ENCODE measurements around the gene BSND.

BSND gene

GRCh38 chr1:54976747-54977146, 22.0 kb upstream of the BSND start:
- peak; percentile 72 for DNase-seq

DNA sequence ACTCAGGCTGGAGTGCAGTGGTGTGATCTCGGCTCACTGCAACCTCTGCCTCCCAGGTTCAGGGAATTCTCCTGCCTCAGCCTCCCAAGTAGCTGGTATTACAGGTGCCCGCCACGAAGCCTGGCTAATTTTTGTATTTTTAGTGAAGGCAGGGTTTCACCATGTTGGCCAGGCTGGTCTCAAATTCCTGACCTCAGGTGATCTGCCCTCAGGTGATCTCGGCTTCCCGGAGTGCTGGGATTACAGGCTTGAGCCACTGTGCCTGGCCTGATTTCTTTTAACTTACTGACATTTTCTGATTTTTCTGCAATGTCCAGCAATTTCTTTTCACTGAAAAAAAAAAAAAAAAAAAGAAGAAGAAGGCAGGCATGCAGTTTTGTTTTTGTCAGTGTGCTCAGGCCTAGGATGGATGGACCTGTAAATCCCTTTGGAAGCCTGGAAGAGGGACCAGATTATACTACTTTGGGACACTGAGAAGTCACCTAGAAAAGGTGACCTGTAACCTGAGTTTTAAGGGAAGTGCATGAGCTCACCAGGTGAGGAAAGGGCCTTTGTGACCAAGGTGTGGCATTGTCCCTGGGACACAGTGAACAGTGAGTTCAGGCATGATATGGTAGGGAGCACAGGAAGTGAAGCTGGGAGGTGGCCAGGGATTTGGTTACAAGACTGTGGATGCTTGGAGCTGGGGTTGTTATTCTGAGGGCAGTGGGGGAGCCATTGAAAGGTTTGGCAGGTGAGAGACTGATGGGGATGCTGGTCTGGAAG, 21.0 kb upstream of the BSND start:
- DNase-seq: no peak

DNA sequence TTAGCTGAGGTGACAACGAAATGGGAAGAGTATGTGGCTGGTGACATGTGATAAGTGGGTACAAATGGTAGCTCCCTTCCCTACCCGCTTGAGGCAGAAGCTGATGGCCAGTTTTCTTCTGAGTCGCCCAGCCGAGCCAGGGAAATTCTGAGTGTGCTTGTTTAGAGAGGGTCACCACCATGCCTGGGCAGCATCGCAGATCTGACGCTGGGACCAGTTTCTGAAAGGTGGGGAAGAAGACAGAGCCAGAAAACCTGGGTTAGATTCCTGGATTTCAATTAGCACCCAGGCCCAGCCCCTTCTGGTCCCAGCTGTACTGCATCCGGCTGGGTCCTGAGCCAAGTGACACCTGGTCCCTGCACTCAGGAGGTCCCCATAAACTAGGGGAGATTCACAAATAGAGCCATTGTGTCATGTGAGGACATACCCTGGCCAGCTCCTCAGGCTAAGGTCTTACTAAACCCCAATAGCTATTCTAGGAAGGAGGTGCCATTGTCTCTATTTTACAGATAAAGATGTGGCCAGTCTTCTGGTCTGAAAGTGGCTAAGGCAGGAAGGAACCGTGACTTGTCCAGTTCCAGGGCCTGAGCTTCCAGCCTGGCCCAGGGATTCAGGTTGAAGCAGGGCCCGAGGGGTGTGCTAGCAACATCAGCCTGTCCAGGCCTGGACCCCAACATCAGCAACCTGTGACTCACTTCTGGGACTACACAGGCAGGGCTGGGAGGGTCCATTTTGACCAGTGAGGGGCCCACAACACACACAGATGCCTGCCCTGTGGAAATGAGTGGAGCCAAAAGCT, 20.0 kb upstream of the BSND start:
- peak; percentile 44 for DNase-seq

GRCh38 chr1:54979327-54979891, 19.3 kb upstream of the BSND start:
- no peak for DNase-seq

DNA sequence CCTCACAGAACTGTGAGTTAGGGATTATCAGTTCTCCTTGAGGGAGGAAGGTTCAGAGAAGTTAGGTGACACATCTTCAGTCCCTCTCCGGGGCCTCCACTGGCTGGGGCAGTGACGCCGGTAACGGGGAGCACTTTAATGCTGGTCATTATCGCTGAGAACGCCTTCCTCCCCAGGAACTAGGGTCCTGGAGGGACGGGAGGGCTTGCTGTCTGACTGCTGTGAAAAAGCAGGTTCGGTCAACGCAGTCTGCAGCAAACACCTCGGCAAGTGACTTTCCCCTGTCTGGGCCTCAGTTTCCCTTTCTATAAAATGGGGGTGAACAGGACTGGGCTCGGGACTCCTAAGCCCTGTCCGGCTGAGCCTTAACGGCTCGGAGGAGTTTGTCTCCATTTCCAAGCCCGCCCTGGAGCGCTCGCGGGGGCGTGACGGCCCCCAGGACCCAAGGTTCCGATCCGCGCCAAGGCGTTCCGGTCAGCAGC, 18.6 kb upstream of the BSND start:
- no peak for DNase-seq

- DNase-seq: peak; percentile 54
These were observed 18.0 kb upstream of the BSND start, which contains the start of gene TMEM61 for GRCh38 chr1:54980528-54981241. TMEM61 (plus strand) TSS chr1:54980628; CDS start chr1:54981066, 438 bp downstream.

GRCh38 chr1:54981466-54981865, 17.3 kb upstream of the BSND start:
- DNase-seq: no peak

- DNase-seq: peak; percentile 99
These were observed 16.0 kb upstream of the BSND start for GRCh38 chr1:54982739-54983138.

DNA sequence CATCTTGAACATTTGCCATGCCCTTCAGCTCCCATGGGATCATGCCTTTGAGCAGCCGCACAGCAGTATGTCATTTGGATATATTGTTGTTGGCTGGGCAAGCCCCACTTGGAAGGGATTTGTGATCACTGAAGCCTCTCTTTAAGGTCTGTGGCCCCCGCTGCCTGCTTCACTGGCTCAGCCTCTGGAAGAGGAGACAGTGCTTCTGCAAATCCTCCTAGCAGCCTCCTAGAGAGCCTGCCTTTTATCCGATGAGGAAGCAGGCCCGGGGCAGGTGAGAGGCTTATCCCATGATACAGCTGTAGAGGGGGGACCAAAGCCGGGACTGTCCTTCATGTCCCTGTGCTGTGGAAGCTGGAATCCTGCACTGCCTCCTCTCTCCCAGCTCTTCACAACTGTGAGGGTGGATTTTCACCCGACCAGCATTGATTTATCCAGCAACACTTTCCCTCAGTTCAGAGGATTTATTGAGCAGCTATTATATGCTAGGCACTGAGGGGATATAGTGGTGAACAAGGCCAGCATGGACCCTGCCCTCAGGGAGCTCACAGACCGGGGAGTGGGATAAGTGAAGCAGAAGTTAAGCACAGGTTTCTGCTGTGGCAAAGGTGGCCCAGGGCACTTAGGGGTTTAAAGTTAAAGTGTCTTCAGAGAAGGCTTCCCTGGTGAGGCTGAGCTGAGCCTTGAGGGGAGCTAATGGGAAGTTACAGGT, 14.4 kb upstream of the BSND start:
- DNase-seq: no peak

GRCh38 chr1:54985556-54985955, 13.2 kb upstream of the BSND start:
- no peak for DNase-seq

DNA sequence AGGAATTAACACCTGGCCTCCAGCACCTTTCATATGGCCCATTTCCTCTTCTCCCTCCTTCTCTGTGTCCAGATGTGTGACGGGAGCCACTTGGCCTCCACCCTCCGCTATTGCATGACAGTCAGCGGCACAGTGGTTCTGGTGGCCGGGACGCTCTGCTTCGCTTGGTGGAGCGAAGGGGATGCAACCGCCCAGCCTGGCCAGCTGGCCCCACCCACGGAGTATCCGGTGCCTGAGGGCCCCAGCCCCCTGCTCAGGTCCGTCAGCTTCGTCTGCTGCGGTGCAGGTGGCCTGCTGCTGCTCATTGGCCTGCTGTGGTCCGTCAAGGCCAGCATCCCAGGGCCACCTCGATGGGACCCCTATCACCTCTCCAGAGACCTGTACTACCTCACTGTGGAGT, 12.7 kb upstream of the BSND start:
- DNase-seq: no peak

DNA sequence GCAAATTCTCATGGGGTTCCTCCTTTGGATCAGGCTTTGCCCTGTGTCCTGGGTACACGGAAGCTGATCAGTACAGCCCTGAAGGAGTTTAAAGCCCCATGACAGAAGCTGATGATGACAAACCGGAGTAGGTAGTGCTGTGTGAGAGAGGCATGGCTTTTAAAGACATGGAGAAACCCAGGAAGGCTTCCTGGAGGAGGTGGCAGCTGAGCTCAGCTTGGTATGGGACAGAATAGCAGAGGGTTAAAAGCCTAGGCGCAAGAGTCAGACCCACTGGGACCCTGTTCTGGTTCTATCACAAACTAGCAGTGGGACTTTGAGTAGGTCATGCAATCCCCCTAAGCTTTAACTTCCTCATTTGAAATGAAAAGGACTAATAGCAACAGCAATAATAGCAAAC, 12.2 kb upstream of the BSND start:
- DNase-seq: no peak

DNA sequence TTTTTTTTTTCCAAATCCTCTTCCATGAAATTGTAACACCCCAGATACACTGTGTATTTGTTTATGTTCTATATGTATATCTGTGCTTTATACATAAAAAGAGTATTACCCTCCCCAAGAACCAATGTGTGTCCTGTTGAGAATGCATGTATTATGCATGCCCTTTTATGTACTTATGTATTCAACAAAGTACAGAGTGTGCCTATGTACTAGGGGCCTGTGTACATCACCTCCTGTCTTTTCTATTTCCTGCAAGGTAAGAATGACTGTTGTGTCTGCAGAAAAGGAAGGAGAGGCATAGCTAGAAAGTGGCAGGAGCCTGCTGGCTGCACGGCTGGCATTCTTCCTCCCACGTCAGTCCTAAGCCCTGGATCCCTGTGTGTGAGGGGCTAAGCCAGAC, 11.3 kb upstream of the BSND start:
- DNase-seq: no peak

DNA sequence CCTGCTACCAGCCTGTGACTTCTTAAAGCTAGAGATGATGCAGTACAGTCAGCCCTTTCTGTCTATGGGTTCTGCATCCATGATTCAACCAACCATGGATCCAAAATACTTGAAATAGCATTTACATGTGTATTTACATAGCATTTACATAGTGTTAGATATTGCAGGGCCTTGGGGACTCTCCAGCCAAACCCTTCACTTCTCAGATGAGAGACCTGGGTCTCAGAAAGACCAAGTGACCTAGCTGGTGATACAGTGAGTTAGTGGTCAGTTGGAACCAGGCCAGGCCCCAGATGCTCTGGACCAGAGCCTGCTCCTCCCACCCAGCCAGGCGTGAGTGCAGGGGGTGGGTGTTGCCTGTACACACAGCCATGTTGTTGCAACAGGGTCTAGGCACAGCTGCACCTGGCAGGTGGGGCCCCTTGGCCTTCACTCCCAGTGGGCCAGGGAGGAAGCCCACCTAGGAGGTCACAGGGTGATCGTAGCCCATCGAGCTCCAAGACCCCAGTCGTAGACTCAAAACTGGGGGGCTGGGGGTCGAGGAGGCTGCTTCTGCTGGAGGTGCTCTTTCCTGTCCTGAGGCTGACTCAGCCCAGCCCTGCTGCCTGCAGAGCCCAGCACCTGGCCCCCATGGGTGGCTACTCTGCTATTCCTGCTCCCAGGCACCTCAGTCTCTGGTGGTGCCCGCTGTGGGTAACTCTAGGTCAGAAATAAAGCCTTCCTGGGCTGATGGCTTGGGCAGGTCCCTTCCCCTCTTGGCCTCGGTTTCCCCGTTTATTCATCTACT, 10.6 kb upstream of the BSND start:
- peak; percentile 78 for DNase-seq

DNA sequence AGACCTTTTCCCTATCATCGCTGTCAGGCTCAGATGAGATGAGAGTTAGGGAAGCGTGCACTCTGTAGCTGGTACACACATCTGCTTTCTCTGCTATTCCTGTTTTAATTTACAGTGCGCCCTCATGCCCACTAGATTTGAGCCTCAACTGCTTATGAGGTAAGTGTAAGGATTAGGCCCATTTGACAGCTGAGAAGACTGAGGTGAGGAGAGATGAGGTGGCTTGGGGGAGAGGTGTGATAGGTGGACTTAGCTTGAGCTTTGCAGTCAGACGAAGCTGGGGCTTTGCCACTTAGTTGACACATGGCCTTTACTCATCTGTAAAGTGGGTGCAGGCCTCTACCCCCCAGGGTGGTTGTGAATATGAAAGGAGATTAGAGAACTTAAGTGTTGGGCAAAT, 9.8 kb upstream of the BSND start:
- DNase-seq: no peak

DNA sequence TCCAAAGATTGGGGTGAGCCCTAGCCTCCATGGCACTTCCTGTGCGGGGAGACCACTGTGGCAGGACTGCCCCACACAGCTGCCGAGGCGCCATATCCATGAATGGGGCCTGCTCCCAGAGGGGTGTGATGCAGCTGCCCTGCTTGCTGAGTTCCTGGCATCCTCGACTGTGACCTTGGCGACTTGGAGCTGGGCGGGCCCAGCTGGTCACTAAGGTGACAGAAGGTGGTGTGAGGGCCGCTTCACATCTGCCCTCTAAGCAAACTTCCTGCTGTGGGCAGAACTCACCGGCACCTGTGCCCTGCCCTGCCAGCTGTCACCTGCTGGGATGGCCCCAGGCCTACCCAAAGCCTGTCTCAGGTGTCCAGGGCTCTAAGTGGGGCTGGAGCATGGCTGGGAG, 9.3 kb upstream of the BSND start:
- peak; percentile 98 for DNase-seq

- no peak for DNase-seq
These were observed 8.5 kb upstream of the BSND start for GRCh38 chr1:54989968-54990810.

DNA sequence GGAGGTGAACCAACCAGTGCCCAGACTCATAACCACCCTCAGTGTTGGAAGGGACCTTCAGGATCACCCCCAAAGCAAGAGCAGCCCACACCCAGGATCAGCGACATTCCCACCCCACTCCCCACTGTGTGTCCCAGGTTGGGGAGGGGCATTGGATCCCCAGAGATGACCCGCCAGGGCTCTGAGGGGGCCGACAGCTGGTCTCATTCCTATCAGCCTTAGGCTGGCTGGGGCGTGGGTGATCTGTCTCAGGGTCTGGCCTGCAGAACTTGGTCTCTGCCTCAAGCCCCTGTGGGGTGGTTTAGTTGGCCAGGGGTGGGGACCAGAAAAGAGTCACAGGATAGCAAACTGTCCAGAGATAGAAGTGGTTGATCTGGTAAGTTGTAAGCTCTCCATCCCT, 7.8 kb upstream of the BSND start:
- no peak for DNase-seq

- no peak for DNase-seq
These were observed 6.8 kb upstream of the BSND start for GRCh38 chr1:54991939-54992338.

DNA sequence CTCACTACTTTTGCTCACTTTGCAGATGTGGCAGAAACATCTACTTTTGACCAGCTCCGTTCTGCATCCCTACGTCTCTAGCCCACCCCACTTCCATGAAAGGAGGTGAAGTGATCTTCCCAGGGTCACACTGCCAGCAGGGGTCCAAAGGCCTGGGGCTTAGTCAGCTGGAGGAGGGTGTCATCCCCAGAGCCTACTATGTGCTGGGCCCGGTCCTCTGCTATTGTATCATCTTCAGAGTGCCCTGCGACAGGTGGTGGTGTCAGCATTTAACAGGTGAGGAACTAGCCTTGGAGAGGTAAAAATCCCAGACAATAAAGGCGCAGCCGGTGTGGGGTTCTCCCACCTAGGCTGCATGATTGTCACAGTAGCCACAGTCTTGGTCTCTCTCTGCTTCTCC, 5.6 kb upstream of the BSND start:
- DNase-seq: no peak

Data from RPMI8226 (cell line).